Brain microvascular endothelial cell (primary cell): ENCODE results near the gene TTC39A.

Experiments
- DNase-seq: peaks from one replicate; pipeline ENCODE4 v3.0.0-alpha.2; 2020
- H3K27ac ChIP-seq: fragments of 250-450 bp; sonication (Bioruptor Pico); 2 replicates; pipeline ENCODE4 v1.5.1; 2020; ENCODE audit warnings: mild to moderate bottlenecking, moderate library complexity
- H3K27me3 ChIP-seq: fragments of 250-450 bp; sonication (Bioruptor Pico); replicated peaks from 2 replicates; pipeline ENCODE4 v1.5.1; 2020; ENCODE audit warnings: mild to moderate bottlenecking
- H3K36me3 ChIP-seq: fragments of 250-450 bp; sonication (Bioruptor Pico); replicated peaks from 2 replicates; pipeline ENCODE4 v1.5.1; 2020; ENCODE audit warnings: mild to moderate bottlenecking
- H3K4me3 ChIP-seq: 2 replicates; pipeline ENCODE4 v1.5.1; 2011; ENCODE audit warnings: low read depth, mild to moderate bottlenecking, control low read depth, low read length, moderate library complexity
- CTCF ChIP-seq: IDR thresholded peaks from 2 replicates; pipeline ENCODE4 v1.5.1; 2011; ENCODE audit warnings: low read depth, mild to moderate bottlenecking, moderate library complexity, low read length, control low read depth, inconsistent platforms; ENCODE audit errors: missing control alignments
- in situ Hi-C: cut with HindIII; loops from 2 replicates; pipeline ENCODE4 v1.10.0; 2017; ENCODE audit warnings: low sequenced_read_pairs, low pct_ligation_motif_present

Gene TTC39A

GRCh38 chr1:51297401-51298321, 32.7 kb downstream of the TTC39A start:
- no peaks in the 10 kb centered on the region for H3K27me3 ChIP-seq
- no peak overlapping the region for H3K27ac ChIP-seq
- H3K36me3 ChIP-seq: no peaks in the 10 kb centered on the region
- no peak overlapping the region for H3K4me3 ChIP-seq
- no peak for DNase-seq
- in situ Hi-C loops: no loop called here
- TF ChIP-seq CTCF: no peak

GRCh38 chr1:51296383-51297357, 33.7 kb downstream of the TTC39A start:
- peak; percentile 68 for DNase-seq
- in situ Hi-C loops: no loop called here
- H3K4me3 ChIP-seq: peak overlapping the region; percentile 39

GRCh38 chr1:51295926-51296325, 34.4 kb downstream of the TTC39A start:
- Histone ChIP-seq H3K36me3 (no peaks in the 10 kb centered on the region), H3K27ac (no peak overlapping the region), H3K27me3 (no peaks in the 10 kb centered on the region), H3K4me3 (no peak overlapping the region)
- no peak for DNase-seq
- TF ChIP-seq CTCF: no peak
- in situ Hi-C loops: no loop called here

More at GRCh38 chr1:51296383-51297357, 33.7 kb downstream of the TTC39A start:
- no peak overlapping the region for H3K27ac ChIP-seq
- no peaks in the 10 kb centered on the region for H3K36me3 ChIP-seq
- H3K27me3 ChIP-seq: no peaks in the 10 kb centered on the region
- TF ChIP-seq CTCF: peak; percentile 99

GRCh38 chr1:51294566-51295184, 35.7 kb downstream of the TTC39A start:
- Histone ChIP-seq H3K36me3 (no peaks in the 10 kb centered on the region), H3K27ac (no peak overlapping the region), H3K27me3 (no peaks in the 10 kb centered on the region), H3K4me3 (no peak overlapping the region)
- DNase-seq: no peak
- TF ChIP-seq CTCF: no peak
- in situ Hi-C loops: no loop called here

GRCh38 chr1:51293898-51294515, 36.4 kb downstream of the TTC39A start:
- Histone ChIP-seq H3K4me3 (no peak overlapping the region), H3K27ac (no peak overlapping the region), H3K36me3 (no peaks in the 10 kb centered on the region), H3K27me3 (no peaks in the 10 kb centered on the region)
- in situ Hi-C loops: no loop called here
- no peak for DNase-seq
- no peak for TF ChIP-seq CTCF
